Measurements from ENCODE around the gene TOR3A. TPM values are rescaled to one million over a fixed set of nuclear protein-coding genes. Genes with fewer than 3 reads are reported as not detected.

The TOR3A gene
- polyA plus RNA-seq, 1 of the 3 experiments (the other 2 are of a cell fraction): 29.9 TPM

GRCh38 chr1:179090522-179090921, 8.7 kb downstream of the TOR3A start:
- 93% methylated on average over 8 of the region's 8 CpGs for WGBS (ENCODE audit: low lambda C conversion rate)
- no peaks in the 10 kb centered on the region for H3K9me3 ChIP-seq
- H2AFZ ChIP-seq (ENCODE audit: low read depth): no peak overlapping the region
- no peak overlapping the region for H3K4me2 ChIP-seq
- no peaks in the 10 kb centered on the region for H3K9me2 ChIP-seq
- H3F3A ChIP-seq (replicated peaks; ENCODE audit: insufficient read depth): peaks cover 16% of the 10 kb centered on the region
- H3K27ac ChIP-seq (ENCODE audit: low read depth in 2 of 2, low read length in 1 of 2): no peak overlapping the region
- H3K27me3 ChIP-seq (ENCODE audit: insufficient read depth): no peaks in the 10 kb centered on the region
- TF ChIP-seq, protein P1, sequence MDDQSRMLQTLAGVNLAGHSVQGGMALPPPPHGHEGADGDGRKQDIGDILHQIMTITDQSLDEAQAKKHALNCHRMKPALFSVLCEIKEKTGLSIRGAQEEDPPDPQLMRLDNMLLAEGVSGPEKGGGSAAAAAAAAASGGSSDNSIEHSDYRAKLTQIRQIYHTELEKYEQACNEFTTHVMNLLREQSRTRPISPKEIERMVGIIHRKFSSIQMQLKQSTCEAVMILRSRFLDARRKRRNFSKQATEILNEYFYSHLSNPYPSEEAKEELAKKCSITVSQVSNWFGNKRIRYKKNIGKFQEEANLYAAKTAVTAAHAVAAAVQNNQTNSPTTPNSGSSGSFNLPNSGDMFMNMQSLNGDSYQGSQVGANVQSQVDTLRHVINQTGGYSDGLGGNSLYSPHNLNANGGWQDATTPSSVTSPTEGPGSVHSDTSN (IDR thresholded peaks at IDR 0.05): no peak
- TF ChIP-seq, protein P2, sequence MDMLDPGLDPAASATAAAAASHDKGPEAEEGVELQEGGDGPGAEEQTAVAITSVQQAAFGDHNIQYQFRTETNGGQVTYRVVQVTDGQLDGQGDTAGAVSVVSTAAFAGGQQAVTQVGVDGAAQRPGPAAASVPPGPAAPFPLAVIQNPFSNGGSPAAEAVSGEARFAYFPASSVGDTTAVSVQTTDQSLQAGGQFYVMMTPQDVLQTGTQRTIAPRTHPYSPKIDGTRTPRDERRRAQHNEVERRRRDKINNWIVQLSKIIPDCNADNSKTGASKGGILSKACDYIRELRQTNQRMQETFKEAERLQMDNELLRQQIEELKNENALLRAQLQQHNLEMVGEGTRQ (IDR thresholded peaks at IDR 0.05; ENCODE audit: borderline replicate concordance, low read depth, low read length): no peak
- no peak for TF ChIP-seq SIN3A (IDR thresholded peaks at IDR 0.05; ENCODE audit: borderline replicate concordance, low read depth, low read length)
- no peak for TF ChIP-seq RAD21 (IDR thresholded peaks at IDR 0.05; ENCODE audit: low read length)
- no peak for TF ChIP-seq FOXJ3 (CRISPR knock-in tag; IDR thresholded peaks at IDR 0.05)
- TF ChIP-seq EP300 (IDR thresholded peaks at IDR 0.05; ENCODE audit: borderline replicate concordance in 1 of 2, low read depth in 1 of 2, low read length in 1 of 2): no peak
- no peak for TF ChIP-seq IRF3 (IDR thresholded peaks at IDR 0.05; ENCODE audit: low read depth, low read length)
- TF ChIP-seq REST (IDR thresholded peaks at IDR 0.05; ENCODE audit: low read depth, low read length): no peak
- no peak for TF ChIP-seq EZH2phosphoT487 (IDR thresholded peaks at IDR 0.05; ENCODE audit: borderline replicate concordance, low read depth)
- TF ChIP-seq TAF1 (IDR thresholded peaks at IDR 0.05; ENCODE audit: borderline replicate concordance, low read depth, low read length): no peak
- TF ChIP-seq, protein P3, sequence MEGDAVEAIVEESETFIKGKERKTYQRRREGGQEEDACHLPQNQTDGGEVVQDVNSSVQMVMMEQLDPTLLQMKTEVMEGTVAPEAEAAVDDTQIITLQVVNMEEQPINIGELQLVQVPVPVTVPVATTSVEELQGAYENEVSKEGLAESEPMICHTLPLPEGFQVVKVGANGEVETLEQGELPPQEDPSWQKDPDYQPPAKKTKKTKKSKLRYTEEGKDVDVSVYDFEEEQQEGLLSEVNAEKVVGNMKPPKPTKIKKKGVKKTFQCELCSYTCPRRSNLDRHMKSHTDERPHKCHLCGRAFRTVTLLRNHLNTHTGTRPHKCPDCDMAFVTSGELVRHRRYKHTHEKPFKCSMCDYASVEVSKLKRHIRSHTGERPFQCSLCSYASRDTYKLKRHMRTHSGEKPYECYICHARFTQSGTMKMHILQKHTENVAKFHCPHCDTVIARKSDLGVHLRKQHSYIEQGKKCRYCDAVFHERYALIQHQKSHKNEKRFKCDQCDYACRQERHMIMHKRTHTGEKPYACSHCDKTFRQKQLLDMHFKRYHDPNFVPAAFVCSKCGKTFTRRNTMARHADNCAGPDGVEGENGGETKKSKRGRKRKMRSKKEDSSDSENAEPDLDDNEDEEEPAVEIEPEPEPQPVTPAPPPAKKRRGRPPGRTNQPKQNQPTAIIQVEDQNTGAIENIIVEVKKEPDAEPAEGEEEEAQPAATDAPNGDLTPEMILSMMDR (IDR thresholded peaks at IDR 0.05): no peak
- TF ChIP-seq TCF12 (IDR thresholded peaks at IDR 0.05): no peak
- no peak for TF ChIP-seq RXRA (IDR thresholded peaks at IDR 0.05; ENCODE audit: borderline replicate concordance, low read depth)
- TF ChIP-seq RCOR1 (IDR thresholded peaks at IDR 0.05; ENCODE audit: low read length): no peak
- no peak for TF ChIP-seq CHD2 (IDR thresholded peaks at IDR 0.05; ENCODE audit: low read length, partially characterized antibody)
- TF ChIP-seq GABPA (IDR thresholded peaks at IDR 0.05; ENCODE audit: low read depth): no peak
- no peak for TF ChIP-seq NRF1 (IDR thresholded peaks at IDR 0.05; ENCODE audit: low read depth, low read length)
- no peak for TF ChIP-seq POLR2AphosphoS5 (IDR thresholded peaks at IDR 0.05; ENCODE audit: low read depth, low read length)
- no peaks in the 10 kb centered on the region for H4K20me1 ChIP-seq (ENCODE audit: insufficient read depth)
- DNase-seq: no peak
- peaks cover 0 to 5% of the 10 kb centered on the region in 2 experiments; a peak in 1 of 4 replicates for H3K4me1 ChIP-seq (ENCODE audit: control insufficient read depth in 1 of 2, insufficient read depth in 2 of 2, low read depth in 1 of 2, low read length in 1 of 2)
- no peak overlapping the region for H3K4me3 ChIP-seq (ENCODE audit: low read depth in 2 of 2, low read length in 1 of 2)
- ChIA-PET POLR2A (no interaction called here), CTCF (interaction anchor here (1.3 to 1.7 kb wide), 2 partner anchors 278 to 280 kb away, joined by 3 to 8 read pairs; no protein-coding TSS in a partner anchor)
- peaks cover 16 to 70% of the 10 kb centered on the region in 2 experiments for H3K36me3 ChIP-seq (replicated peaks in 1 of 2; ENCODE audit: control insufficient read depth in 1 of 2, insufficient read depth in 2 of 2, low read length in 1 of 2)
- no peak overlapping the region for H3K9ac ChIP-seq
- H3K79me2 ChIP-seq (ENCODE audit: insufficient read depth): no peaks in the 10 kb centered on the region; the same call in 1 of the 2 replicates
